Measurements from ENCODE around the gene CRAT. TPM values are rescaled to one million over a fixed set of nuclear protein-coding genes. Genes with fewer than 3 reads are reported as not detected.

Gene CRAT
- total RNA-seq, 1 experiment from 2014 or later: 10.1 TPM

DNA sequence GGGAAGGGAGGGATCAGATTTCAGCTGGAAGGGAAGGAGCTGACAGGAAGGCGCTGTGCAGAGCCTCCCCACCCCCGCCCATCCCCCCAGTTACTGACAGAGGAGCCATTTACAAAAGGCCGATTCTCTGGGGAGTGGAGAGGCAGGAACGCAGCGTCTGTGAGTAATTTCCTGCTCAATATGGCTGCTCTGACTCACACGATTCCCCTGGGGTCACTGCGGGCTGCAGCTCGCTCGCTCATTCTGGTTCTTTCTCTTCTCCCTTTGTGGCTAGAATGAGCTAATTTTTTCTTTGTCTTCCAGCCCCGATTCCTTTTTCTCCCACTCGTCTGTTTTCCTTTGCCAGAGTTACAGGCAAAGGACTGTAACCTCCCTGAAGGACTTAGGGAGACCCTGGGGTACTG, 29.4 kb upstream of the CRAT start:
- peak; percentile 100 for DNase-seq (ENCODE audit: low spot score)

DNA sequence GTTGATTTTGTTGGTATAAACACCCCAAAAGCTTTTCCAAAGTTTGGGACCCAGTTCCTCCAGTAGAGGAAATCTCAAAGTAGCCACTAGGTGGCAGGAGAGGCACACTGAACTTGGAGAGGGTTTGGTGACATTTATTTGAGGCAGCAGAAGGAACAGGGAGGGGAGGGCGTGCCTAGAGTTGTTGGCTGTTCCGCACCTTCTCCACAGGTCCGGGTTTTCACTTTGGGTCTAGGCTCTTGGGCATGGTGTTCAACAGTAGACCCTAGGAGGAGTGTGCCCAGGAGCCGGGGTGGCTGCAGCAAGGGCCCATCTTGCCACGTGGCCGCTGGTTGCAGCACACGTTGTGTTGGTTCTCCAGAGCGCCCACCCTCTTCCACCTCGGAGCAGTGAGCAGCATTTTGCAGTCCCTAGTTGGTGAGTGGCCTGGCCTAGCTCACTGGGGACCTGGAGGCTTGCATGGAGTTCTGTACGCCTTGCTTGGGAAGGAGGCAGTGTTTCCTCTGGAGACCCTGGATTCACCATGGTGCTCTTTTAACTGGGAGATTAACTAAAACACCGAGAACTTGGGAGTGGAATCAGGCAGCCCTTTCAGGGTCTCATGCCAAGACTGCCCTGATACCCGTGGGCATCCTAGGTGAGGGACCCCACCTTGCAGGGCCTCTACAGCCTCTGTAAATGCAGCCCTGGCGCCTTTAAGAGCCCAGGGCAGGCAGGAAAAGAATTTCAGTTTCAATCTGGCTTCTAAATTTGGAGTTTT, 28.8 kb upstream of the CRAT start:
- Histone ChIP-seq H3K27ac (ENCODE audit: low read depth, low read length, poor library complexity, severe bottlenecking) (peak overlapping the region; percentile 100), H3K9me3 (ENCODE audit: low read depth, low read length, poor library complexity, severe bottlenecking) (no peaks in the 10 kb centered on the region), H3K4me1 (ENCODE audit: insufficient read depth, low read length, poor library complexity, severe bottlenecking) (peaks cover 49% of the 10 kb centered on the region), H3K27me3 (replicated peaks; ENCODE audit: insufficient read depth, low read depth, low read length, poor library complexity) (no peaks in the 10 kb centered on the region), H3K36me3 (ENCODE audit: insufficient read depth, low read length, poor library complexity, severe bottlenecking) (peaks cover 38% of the 10 kb centered on the region), H3K4me3 (ENCODE audit: low read depth, low read length, poor library complexity, severe bottlenecking) (peak overlapping the region; percentile 41)
- peak; percentile 93 for DNase-seq (ENCODE audit: low spot score)
- TF ChIP-seq, protein P1, sequence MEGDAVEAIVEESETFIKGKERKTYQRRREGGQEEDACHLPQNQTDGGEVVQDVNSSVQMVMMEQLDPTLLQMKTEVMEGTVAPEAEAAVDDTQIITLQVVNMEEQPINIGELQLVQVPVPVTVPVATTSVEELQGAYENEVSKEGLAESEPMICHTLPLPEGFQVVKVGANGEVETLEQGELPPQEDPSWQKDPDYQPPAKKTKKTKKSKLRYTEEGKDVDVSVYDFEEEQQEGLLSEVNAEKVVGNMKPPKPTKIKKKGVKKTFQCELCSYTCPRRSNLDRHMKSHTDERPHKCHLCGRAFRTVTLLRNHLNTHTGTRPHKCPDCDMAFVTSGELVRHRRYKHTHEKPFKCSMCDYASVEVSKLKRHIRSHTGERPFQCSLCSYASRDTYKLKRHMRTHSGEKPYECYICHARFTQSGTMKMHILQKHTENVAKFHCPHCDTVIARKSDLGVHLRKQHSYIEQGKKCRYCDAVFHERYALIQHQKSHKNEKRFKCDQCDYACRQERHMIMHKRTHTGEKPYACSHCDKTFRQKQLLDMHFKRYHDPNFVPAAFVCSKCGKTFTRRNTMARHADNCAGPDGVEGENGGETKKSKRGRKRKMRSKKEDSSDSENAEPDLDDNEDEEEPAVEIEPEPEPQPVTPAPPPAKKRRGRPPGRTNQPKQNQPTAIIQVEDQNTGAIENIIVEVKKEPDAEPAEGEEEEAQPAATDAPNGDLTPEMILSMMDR (conservative IDR thresholded peaks at IDR 0.05; ENCODE audit: low read depth, low read length): peak; percentile 92
- TF ChIP-seq EZH2 (IDR thresholded peaks at IDR 0.05; ENCODE audit: borderline replicate concordance, low read depth, low read length, poor library complexity, severe bottlenecking): no peak
- intact Hi-C loops (cut with micrococcal nuclease; ENCODE audit: unreplicated experiment): loop anchor here (1.0 to 5.0 kb wide), 3 partner anchors 358 to 648 kb away; no protein-coding TSS in a partner anchor
- CTCF ChIA-PET: interaction anchor here (0.5 to 2.9 kb wide), 14 partner anchors 8 to 651 kb away, joined by 3 to 40 read pairs (median 4); partner anchors contain the start of gene NTMT1
- POLR2A ChIA-PET (ENCODE audit: low non-redundant PET): interaction anchor here (0.6 kb wide), 2 partner anchors 11 to 310 kb away, joined by 3 to 4 read pairs; no protein-coding TSS in a partner anchor
- BruUV-seq (replicated peaks): no TSS peak

More for the DNA sequence above, 29.4 kb upstream of the CRAT start:
- TF ChIP-seq, protein P1 (conservative IDR thresholded peaks at IDR 0.05; ENCODE audit: low read depth, low read length): no peak
- TF ChIP-seq EZH2 (IDR thresholded peaks at IDR 0.05; ENCODE audit: borderline replicate concordance, low read depth, low read length, poor library complexity, severe bottlenecking): no peak
- peaks cover 49% of the 10 kb centered on the region for H3K4me1 ChIP-seq (ENCODE audit: insufficient read depth, low read length, poor library complexity, severe bottlenecking)
- peaks cover 33% of the 10 kb centered on the region for H3K36me3 ChIP-seq (ENCODE audit: insufficient read depth, low read length, poor library complexity, severe bottlenecking)
- peak overlapping the region; percentile 41 for H3K4me3 ChIP-seq (ENCODE audit: low read depth, low read length, poor library complexity, severe bottlenecking)
- CTCF ChIA-PET: interaction anchor here (0.7 to 2.9 kb wide), 10 partner anchors 8 to 597 kb away, joined by 3 to 40 read pairs (median 4); partner anchors contain the start of gene NTMT1
- POLR2A ChIA-PET (ENCODE audit: low non-redundant PET): interaction anchor here (0.6 to 0.7 kb wide), 4 partner anchors 10 to 500 kb away, joined by 3 to 12 read pairs (median 4); no protein-coding TSS in a partner anchor
- intact Hi-C loops (cut with micrococcal nuclease; ENCODE audit: unreplicated experiment): loop anchor here (1.0 to 10.0 kb wide), 5 partner anchors 35 to 647 kb away; no protein-coding TSS in a partner anchor
- H3K9me3 ChIP-seq (ENCODE audit: low read depth, low read length, poor library complexity, severe bottlenecking): no peaks in the 10 kb centered on the region
- peak overlapping the region; percentile 100 for H3K27ac ChIP-seq (ENCODE audit: low read depth, low read length, poor library complexity, severe bottlenecking)
- no peaks in the 10 kb centered on the region for H3K27me3 ChIP-seq (replicated peaks; ENCODE audit: insufficient read depth, low read depth, low read length, poor library complexity)
- BruUV-seq (replicated peaks): no TSS peak

DNA sequence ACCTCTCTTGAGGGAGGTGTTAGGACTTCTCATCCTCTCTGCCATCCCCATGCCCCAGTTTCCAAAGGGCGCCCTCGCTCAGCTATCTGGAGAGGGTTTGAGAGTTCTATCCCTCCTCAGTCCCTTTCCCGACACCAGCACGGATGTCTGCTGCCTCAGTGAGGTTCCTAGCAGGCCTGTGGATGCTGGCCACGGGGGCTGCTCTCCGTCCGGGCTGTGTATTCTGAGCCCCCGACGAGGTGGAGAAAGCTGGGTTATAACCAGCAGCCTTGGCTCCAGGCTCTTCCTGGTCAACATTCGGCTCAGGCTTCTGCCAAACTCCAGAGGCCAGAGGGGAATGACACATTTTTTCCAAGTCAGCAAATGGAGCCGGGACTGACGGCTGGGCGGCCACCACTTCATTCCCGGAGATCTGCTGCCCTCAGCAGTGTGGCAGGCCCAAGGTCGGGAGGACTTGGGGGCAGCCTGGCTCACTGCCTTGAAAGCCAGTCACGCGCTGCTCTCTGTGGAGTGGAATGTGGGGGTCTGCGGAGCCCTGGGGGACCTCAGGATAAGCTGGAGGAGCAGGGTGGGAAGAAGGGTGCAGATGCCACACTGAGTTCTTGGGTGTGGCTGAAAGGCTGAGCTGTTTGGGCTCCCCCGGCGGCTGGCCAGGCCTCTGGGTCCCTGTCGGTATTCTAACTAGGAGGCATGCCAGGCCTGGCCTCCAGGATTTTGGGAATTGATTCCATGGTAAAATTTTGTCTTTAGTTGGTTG, 28.1 kb upstream of the CRAT start:
- Histone ChIP-seq H3K9me3 (ENCODE audit: low read depth, low read length, poor library complexity, severe bottlenecking) (no peaks in the 10 kb centered on the region), H3K36me3 (ENCODE audit: insufficient read depth, low read length, poor library complexity, severe bottlenecking) (peaks cover 32% of the 10 kb centered on the region), H3K27me3 (replicated peaks; ENCODE audit: insufficient read depth, low read depth, low read length, poor library complexity) (no peaks in the 10 kb centered on the region), H3K4me3 (ENCODE audit: low read depth, low read length, poor library complexity, severe bottlenecking) (no peak overlapping the region), H3K27ac (ENCODE audit: low read depth, low read length, poor library complexity, severe bottlenecking) (peak overlapping the region; percentile 100), H3K4me1 (ENCODE audit: insufficient read depth, low read length, poor library complexity, severe bottlenecking) (peaks cover 48% of the 10 kb centered on the region)
- DNase-seq (ENCODE audit: low spot score): no peak
- ChIA-PET CTCF (interaction anchor here (0.5 to 2.9 kb wide), 8 partner anchors 13 to 652 kb away, joined by 3 to 40 read pairs (median 4); partner anchors contain the start of gene NTMT1), POLR2A (ENCODE audit: low non-redundant PET) (no interaction called here)
- no peak for TF ChIP-seq EZH2 (IDR thresholded peaks at IDR 0.05; ENCODE audit: borderline replicate concordance, low read depth, low read length, poor library complexity, severe bottlenecking)
- TF ChIP-seq, protein P1 (conservative IDR thresholded peaks at IDR 0.05; ENCODE audit: low read depth, low read length): no peak
- no TSS peak for BruUV-seq (replicated peaks)
- intact Hi-C loops (cut with micrococcal nuclease; ENCODE audit: unreplicated experiment): loop anchor here (1.0 to 5.0 kb wide), 3 partner anchors 359 to 649 kb away; no protein-coding TSS in a partner anchor

All from A673 (cell line).